HG03575 (cell line): ENCODE measurements around the gene RNF220.

Experiments used
- ATAC-seq: cut with Tn5 transposase; IDR thresholded peaks from one replicate; pipeline ENCODE4 v1.9.1; 2021; ENCODE audit not compliant: unreplicated experiment, insufficient number of reproducible peaks, low FRiP score; ENCODE audit errors: extremely low read depth

Gene RNF220

DNA sequence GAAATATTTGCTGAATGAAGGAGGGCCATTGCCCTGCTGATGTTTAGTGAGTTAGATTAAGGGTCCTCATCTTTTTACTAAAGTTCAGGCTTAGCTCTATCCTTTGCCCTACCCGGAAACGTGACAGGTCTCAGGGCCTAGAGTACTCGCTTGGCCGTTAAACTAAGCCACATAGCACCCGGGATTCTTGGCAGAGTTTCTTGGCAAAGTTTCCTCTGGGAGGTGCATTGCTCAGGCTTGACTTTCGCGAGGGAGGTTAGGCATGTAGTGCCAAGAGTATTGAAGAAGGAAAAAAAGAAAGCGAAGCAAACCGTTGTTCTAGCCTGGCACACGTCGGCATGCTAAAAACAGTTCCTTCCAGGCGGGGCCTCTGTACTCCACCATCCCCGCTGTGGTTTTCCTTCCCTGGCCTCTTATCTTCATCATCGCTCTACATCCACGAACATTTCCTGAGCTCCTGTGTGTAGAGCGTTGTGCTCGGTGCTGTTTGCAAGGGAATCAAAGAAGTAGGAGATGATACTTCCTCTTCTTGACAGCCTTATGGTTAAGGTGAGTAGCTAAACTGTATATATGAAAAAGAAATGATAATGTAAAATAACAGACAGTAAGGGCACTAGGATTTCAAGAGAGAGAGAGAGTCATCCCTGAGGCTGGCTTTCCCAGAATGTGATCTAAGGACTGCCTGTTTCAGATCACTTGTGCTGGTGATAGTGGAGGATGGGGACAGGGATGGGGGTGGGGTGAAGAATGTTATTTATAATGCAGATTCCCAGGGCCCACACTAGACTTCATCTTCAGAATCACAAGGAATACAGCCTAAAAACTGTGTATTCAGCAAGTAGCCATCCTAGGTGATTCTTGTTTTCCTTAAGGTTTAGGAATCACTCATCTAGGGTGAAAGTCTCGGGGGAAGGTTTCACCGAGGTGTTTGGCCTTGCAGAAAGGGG lies 18.8 kb downstream of the RNF220 start:
- no peak for ATAC-seq

DNA sequence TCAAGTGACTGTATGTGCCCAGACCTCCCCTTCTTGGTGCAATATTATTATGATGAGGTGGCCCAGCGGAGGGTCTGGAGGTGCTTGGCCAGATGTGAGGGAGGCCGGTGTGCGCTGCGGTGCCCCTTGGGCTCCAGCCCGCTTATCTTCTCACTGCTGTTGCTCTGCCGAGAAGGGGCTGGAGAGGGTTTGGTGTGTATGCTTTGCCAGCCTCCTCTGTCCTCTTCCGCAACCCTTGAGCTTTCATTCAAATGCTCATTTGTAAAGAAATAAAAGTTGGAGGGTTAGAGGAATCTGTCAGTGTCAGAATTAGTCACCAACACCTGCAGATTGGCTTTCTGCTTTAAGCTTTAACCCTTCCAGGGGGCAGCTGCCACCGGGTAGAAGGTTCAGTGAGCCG lies 19.7 kb downstream of the RNF220 start:
- no peak for ATAC-seq

DNA sequence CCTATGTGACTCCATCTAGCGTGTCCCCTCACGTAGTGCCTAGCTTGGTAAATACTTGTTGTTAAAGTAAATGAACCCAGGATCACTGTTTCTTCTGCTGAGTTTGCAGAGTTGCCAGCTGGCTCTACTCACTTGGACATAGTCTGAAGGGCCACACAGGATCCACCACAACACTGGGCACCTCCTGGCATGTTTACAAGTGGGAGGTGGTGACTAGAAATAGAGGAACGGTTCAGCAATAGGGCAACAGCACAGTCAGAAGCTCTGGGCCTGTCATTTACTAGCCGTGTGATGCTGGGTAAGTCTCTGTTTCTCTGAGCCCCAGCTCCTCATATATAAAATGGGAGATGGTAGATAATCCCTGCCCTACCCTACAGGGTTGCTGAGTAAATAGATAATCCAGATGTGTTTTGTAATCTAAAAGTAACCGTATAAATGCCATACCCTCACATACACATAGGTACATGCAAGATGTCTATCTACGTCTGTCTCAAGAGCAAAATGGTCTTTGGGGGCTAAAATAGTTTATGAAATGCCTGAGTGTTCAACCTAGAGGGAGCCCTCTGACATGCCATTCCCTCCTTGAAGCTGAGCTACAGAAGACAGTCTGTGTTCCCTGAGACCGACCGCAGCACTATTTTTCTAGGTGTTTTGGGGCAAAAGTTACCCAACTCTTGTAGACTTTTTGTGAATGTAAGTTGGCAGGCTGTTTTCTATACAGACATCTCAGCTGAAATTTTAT lies 20.5 kb downstream of the RNF220 start:
- ATAC-seq = no peak

DNA sequence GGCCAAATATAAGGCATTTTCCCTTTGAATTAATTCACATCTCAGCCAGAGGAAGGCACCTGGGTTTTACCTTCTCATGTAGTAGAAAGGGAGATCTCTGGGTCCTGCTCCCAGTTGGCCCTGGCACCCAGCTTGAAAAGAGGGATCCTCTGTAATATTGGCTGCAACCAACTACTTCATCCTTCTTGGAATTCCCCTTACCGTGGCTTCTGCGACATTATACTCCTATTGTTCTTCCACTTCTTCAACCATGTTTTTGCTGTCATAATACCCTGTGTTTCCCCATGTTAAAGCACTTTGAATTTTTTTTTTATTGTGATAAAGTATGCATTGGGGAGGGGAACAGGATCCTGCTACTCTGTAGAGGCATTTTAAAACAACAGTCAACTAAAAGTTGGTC lies 26.8 kb downstream of the RNF220 start:
- no peak for ATAC-seq

DNA sequence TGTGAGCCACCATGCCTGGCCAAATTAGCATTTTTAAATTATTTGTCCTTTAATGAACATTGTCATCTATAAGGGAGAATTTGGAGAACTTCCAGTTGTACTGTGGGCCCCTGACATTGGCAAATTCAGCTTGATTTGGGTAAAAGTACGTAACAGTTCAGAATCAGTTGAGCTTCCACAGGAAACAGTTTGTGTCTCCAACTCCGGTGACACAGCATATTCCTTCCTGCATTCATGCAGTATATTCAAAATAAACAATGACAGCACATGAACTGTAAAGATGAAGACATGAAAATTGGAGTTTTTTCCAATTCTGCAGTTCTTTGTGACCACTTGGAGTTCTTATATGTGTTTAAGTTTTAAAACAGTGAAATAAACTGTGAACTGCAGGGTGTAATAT lies 28.2 kb downstream of the RNF220 start:
- ATAC-seq = no peak

DNA sequence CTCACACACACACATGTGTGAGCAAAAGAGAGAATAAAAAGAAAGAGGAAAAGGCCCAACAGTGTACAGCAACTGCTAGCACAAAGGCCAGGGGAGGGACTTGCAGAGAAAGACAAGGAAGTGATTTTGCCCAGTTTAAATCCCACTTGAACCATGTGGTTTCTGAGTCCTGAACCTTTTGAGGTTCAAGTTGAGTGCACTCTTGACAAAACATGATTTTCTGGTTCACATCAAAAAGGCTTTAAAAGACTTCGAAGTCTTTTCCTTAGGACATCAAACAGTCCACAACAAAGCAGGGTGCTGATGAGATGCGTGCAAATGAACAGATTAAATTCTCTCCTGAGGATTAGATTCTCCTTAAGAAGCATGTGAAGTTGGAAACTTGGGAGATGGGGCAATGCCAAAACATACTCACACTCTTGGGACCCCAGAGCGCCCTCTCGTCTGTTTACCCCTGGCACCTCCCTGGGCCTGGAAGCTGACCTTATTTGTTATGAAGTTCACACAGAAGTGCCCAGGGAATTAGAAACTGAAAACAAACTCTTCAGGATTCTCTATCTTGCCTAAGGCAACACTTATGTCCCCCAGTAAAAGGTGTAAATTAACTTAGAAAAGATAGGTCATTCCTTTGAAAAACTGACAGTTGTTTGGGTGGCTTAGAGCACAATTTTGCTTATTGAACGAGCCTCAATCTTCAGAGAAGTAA lies 31.5 kb downstream of the RNF220 start:
- ATAC-seq = no peak

DNA sequence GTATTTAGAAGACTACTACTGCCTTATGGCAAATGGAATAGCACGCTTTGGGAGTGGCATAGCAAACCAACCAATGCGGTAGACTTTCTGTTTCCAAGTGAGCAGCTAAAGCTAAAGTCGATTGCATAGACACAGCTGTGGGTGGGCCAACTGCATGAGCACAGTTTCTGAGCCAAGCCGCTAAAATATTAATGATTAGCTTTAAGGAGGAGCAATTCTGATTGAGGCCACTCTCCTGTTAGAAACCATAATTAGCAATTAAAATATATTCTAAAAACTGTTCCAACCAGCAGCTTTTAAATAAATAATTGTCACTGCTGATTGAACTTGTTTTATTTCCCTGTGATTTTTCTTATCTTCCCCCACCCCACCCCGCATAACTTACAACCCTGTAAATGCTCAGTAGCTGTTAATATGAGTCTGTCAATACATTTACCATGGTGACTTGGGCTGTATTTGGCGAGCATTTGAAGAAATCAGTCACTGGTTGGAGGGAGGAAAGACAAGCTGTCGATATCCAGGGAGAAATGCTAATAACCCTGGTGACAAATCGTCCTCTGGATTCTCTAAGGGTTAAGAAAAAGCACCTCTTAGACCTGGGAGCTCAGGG lies 32.2 kb downstream of the RNF220 start:
- no peak for ATAC-seq

DNA sequence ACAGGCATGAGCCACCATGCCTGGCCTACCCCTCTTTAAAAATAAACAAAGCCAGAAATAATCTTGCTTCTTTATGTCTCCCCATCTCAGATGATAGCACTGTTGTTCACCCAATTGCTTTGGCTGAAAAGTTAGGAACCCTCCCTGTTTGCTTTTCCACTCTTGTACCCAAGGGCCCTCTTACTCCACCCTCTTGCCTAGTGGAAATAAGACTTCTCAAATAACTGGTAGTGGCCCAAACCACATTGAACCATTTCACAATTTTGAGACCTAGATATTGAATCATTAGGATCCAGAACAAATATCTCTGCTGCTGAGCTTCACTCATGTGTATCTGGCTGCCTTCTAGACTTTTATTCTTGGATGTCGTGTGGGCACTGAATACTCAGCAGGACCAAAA lies 37.7 kb downstream of the RNF220 start:
- no peak for ATAC-seq

DNA sequence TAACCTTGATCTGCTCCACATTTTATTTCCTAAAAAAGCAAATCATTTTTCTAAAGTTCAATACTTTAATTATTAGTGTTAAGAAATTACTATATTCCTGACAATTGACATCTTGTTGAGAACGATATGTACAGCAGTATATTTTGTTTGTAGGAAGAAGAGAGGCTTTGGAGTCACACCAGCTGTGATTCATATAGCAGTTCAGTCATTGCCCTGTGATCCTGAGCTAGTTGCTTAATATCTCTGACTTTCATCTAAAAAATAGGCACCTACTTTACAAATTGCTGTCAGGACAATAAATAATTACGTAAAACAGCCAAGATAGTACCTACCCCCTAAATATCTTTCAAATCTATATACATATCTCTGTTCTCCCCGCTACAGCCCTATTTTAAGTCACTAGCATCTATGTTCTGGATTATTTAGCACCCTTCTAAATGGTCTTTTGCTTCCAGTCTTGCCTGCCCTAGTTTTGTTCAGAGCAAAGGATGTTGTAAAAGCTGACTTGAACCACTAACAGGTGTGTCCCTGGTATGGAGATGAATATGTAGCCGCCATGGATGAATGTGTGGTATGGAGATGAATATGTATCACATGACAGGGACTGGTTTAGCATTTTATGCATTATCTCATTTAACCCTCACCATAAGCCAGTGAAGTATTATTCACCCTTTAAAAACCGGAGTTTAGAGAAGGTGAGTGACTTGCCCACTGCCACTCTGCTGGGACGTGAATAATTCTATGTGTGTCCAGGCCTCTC lies 42.2 kb downstream of the RNF220 start:
- ATAC-seq = no peak

DNA sequence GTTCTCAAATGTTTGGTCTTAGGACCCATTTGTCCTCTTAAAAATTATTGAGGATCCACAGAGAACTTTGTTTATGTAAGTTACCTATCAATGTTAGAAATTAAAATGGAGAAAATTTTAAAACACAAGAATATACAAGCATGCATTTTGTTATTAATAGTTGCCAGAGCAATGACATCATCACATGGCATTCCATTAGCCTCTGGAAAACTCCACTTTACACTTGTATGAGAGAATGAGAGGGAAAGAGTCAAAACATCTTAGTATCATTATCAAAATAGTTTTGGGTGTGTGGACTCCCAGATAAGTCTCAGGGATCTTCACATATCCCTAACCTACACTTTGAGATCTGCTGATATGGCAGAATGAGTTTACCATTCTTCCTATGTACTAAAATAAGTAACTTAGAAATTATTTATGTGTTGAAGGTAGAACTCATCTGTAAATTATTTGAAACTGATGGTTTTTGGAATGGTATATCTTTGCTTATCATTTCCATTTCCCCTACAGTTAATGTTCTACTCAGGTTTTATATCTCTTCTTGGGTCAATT lies 48.8 kb downstream of the RNF220 start:
- no peak for ATAC-seq

DNA sequence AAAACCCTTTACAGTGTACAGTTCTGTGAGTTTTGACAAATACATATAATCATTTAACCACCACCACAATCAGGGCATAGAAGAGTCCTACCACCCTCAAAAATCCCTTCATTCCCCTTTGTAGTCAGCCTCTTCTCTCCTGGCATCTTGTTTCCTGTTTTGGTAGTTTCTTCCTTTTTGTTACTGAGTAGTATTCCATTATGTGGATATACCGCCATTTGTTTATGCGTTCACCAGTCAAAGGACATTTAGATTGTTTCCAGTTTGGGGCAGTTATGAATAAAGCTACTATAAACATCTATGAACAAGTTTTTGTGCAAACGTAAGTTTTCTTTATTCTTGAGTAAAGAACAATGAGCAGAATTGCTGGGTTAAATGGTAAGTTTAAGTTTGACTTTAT lies 49.6 kb downstream of the RNF220 start:
- no peak for ATAC-seq

DNA sequence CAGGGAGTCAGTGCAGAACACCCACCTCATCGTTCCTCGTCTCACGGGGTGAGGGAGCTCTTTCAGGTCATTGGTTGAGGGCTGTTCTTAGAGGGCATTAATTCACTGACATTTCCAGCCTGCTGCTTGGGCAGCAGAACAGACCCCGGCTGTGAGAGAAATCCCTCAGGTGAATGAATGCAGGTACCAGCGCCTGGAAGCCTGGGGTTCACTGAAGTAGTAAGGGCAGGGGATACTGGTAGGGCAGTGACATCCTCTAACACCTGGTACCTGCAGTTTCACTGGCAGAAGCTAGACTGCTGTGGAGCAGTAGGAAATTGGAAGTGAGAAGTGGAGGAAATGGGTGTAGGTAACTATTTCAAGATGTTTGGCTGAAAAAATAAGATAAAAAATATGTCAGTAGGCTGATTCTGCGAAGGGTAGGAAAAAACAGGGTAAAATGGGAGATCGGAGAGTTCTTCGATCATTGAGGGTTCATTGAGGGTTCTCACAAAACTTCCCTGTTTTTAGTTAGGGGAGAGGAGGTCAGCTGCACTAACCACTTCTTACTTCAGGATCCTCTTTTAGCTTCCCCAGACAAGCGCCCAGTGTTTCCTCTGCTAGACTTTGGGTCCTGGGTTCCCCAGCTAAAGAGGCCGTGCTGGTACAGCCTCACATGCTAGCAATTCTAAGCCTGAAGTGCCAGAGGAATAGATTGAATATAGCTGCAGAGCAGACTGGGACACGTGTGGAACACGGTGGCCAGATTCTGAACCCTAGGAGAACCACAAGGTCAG lies 55.2 kb downstream of the RNF220 start:
- no peak for ATAC-seq

DNA sequence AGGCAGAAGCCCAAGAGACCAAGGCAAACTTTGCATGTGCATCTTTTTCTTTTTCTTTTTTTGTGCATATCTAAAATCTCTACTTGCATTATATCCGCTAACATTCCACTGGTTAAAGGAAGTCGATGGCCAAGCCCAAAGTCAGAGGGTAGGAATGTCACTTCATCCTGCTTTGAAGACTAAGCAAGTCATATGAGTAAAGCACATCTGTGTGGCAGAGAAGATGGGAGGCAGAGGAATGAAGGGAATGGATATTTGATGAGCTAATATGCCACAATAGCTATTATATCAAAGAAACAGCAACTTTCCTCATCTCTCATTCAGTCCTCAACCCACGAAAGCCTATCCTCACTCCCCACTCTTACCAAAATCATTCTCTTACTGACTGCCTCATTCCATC lies 59.3 kb downstream of the RNF220 start:
- no peak for ATAC-seq

DNA sequence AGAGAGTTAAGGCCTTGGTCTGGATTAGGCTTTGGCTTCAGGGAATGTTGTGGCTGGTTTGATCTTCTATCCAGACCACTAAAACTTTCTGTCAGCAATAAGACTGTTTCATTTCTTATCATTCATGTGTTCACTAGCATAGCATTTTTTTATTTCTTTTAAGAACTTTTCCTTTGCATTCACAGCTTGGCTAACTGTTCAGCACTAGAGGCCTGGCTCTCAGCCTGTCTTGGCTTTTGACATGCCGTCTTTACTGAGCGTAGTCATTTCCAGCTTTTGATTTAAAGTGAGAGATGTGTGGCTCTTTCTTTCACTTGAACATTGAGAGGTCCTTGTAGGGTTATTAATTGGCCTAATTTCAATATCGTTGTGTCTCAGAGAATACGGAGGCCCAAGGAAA lies 62.5 kb downstream of the RNF220 start:
- ATAC-seq = no peak

DNA sequence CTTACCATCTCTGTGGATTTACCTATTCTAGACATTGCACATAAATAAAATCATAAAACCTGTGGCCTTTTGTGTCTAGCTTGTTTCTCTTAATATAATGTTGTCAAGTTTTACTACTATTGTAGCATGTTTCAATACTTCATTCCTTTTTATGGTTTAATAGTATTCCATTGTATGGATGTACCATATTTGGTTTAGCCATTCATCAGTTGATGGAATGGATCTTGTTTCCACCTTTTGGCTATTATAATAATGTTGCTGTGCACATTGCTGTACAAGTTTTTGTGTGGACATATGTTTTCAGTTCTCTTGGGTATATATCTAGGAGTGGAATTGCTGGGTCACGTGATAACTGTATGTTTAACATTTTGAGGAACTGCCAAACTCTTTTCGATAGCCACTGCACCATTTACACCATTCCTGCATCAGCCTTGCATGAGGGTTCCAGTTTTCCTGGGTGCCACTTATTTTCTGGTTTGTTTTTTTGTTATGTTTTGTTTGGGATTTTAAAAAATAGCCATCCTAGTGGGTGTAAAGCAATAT lies 66.9 kb downstream of the RNF220 start:
- ATAC-seq = no peak

DNA sequence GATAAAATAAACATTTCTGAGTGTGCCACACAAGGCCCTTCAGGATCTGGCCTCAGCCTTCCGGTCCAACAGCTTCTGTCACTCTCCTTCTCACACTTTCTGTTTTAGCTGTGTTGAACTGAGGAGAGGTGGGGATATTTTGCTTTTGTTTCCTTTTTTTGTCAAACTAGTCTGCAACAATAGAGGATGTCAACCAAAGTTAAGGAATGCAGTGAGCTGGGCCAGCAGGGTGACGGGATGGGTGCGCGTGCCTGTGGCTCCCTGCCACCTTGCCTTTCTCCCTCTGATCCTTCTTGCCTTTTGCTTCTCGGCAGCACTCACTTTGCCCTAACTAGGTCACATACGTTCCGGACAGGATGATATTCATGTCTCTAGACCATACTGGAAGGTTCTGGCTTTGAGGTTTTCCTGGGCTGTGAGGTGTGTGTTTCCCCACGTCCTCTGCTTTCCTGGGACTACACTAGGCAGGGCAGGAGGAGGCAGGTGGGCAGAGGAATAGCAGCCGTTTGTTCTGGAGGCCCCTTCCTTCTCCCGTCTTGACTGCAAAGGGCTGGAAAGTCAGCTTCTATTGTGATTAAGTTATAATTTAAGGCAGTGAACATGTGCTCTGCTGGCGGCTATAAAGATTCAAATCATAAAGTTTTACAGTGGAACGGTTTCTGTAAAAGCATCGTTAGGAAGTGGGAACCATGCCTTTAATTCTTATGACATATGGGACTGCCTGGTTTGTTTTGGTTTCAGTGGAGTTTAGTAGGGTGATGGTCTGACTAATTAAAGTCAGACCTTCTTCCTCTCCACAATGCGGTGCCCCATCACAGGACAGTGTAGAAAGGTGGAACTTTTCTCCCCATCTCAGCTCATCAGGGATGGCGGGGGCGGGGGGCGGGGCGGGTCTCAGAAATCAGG lies 67.8 kb downstream of the RNF220 start:
- no peak for ATAC-seq
